Chondrocyte (in vitro differentiated cells): Measurements from ENCODE around the gene RASSF4. TPM values are rescaled to one million over a fixed set of nuclear protein-coding genes. Genes with fewer than 3 reads are reported as not detected.

Experiments
- DNase-seq: peaks from one replicate; pipeline ENCODE4 v3.0.0; 2021; ENCODE audit warnings: mixed read lengths, low spot score
- H3K27ac Mint-ChIP-seq: one replicate; pipeline ENCODE4 v1.8.0; 2021; ENCODE audit warnings: mild to moderate bottlenecking, moderate library complexity, mixed read lengths; ENCODE audit not compliant: unreplicated experiment
- H3K27me3 Mint-ChIP-seq: 2 replicates; pipeline ENCODE4 v1.8.0; 2021; ENCODE audit warnings: low read depth, mixed read lengths
- H3K36me3 Mint-ChIP-seq: 2 replicates; pipeline ENCODE4 v1.8.0; 2021; ENCODE audit warnings: low read depth, mixed read lengths
- H3K4me1 Mint-ChIP-seq: 2 replicates; pipeline ENCODE4 v1.8.0; 2021; ENCODE audit warnings: low read depth, mild to moderate bottlenecking, mixed read lengths
- H3K4me3 Mint-ChIP-seq: one replicate; pipeline ENCODE4 v1.8.0; 2021; ENCODE audit warnings: mild to moderate bottlenecking, moderate library complexity, mixed read lengths; ENCODE audit not compliant: unreplicated experiment
- H3K9me3 Mint-ChIP-seq: 2 replicates; pipeline ENCODE4 v1.8.0; 2021; ENCODE audit warnings: low read depth, mixed read lengths
- total RNA-seq: library from RNA; stranded (reverse); gene quantifications from 3 replicates; pipeline ENCODE4 v1.2.1, GENCODE V29; 2021
- TF ChIP-seq, protein P1 (sequence below): fragments of 200-600 bp; sonication (generic); IDR thresholded peaks from 2 replicates; pipeline ENCODE4 v1.5.0; 2021; ENCODE audit warnings: antibody characterized with exemption, mild to moderate bottlenecking, moderate library complexity

The RASSF4 gene
- total RNA-seq, 1 donor from 2014 or later, result 37.8 TPM

DNA sequence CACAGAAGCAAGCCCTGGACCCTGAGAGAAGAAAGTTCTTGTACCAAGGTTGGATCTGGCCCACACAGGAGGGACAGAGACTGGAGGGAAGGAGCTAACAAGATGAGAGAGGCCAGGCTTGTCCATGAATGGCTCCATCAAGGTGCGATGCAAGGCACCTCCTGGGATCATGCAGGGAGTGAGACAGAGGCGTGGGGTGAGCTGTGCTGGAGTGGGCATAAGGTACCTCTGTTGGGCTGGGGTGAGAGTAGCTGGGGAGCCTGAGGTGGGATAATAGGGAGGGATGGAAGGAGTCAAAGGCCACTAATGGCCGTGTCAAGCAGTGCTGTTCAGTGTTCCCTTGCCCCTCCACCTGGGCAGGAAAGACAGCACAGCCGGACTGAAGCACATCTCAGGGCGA lies 38.5 kb upstream of the RASSF4 start:
- no peak for DNase-seq
- Mint-ChIP-seq H3K27me3 (peaks cover 8% of the 10 kb centered on the region), H3K36me3 (peaks cover 4% of the 10 kb centered on the region), H3K9me3 (peaks cover 3% of the 10 kb centered on the region), H3K27ac (no peak overlapping the region), H3K4me1 (no peaks in the 10 kb centered on the region), H3K4me3 (no peak overlapping the region)
- TF ChIP-seq, protein P1, sequence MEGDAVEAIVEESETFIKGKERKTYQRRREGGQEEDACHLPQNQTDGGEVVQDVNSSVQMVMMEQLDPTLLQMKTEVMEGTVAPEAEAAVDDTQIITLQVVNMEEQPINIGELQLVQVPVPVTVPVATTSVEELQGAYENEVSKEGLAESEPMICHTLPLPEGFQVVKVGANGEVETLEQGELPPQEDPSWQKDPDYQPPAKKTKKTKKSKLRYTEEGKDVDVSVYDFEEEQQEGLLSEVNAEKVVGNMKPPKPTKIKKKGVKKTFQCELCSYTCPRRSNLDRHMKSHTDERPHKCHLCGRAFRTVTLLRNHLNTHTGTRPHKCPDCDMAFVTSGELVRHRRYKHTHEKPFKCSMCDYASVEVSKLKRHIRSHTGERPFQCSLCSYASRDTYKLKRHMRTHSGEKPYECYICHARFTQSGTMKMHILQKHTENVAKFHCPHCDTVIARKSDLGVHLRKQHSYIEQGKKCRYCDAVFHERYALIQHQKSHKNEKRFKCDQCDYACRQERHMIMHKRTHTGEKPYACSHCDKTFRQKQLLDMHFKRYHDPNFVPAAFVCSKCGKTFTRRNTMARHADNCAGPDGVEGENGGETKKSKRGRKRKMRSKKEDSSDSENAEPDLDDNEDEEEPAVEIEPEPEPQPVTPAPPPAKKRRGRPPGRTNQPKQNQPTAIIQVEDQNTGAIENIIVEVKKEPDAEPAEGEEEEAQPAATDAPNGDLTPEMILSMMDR, result no peak

DNA sequence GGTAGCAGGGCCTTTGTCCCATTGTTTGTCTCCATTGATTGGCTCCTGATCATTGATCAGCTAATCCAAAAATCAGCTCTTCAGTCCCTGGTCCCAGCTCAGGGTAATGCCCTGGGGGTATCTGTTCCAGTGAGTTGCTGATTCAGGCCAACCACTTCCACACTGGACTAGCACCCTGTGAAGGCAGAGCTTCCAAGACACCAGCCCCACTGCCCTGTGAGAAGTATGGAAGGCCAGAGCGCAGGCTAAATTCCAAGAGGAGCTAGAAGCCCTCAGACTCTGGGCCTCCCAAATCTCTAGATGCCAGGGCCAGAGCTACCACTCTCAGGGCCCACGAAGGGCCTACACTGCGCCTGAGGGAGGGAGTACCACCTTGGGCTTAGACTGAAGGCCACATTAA lies 38.1 kb upstream of the RASSF4 start:
- peaks cover 8% of the 10 kb centered on the region for H3K27me3 Mint-ChIP-seq
- no peak for DNase-seq
- H3K36me3 Mint-ChIP-seq, result peaks cover 4% of the 10 kb centered on the region
- TF ChIP-seq, protein P1, result no peak
- no peaks in the 10 kb centered on the region for H3K4me1 Mint-ChIP-seq
- peaks cover 3% of the 10 kb centered on the region for H3K9me3 Mint-ChIP-seq
- H3K27ac Mint-ChIP-seq, result no peak overlapping the region
- no peak overlapping the region for H3K4me3 Mint-ChIP-seq

DNA sequence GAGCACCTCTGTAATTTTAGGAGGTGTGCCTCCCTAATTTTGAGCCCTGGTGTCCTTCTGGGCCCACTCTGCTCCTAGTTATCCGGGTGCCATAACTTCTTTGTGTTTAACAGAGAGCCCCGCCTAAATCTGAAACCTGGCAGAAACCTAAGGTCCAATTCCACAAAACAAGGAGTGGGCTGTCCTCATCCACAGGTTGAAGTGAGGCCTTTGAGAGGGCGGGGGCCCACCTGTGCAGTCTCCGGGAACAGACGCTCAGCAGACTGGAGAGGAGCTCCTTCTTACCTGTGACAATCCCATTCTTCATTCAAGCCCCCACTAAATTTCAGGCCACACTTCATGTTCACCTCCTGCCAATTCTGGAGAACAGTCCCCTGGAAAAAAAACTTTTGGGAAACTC lies 37.6 kb upstream of the RASSF4 start:
- H3K9me3 Mint-ChIP-seq, result peaks cover 3% of the 10 kb centered on the region
- H3K4me1 Mint-ChIP-seq, result no peaks in the 10 kb centered on the region
- no peak for DNase-seq
- H3K36me3 Mint-ChIP-seq, result peaks cover 4% of the 10 kb centered on the region
- no peak overlapping the region for H3K27ac Mint-ChIP-seq
- TF ChIP-seq, protein P1, result no peak
- H3K27me3 Mint-ChIP-seq, result peaks cover 8% of the 10 kb centered on the region
- H3K4me3 Mint-ChIP-seq, result no peak overlapping the region

DNA sequence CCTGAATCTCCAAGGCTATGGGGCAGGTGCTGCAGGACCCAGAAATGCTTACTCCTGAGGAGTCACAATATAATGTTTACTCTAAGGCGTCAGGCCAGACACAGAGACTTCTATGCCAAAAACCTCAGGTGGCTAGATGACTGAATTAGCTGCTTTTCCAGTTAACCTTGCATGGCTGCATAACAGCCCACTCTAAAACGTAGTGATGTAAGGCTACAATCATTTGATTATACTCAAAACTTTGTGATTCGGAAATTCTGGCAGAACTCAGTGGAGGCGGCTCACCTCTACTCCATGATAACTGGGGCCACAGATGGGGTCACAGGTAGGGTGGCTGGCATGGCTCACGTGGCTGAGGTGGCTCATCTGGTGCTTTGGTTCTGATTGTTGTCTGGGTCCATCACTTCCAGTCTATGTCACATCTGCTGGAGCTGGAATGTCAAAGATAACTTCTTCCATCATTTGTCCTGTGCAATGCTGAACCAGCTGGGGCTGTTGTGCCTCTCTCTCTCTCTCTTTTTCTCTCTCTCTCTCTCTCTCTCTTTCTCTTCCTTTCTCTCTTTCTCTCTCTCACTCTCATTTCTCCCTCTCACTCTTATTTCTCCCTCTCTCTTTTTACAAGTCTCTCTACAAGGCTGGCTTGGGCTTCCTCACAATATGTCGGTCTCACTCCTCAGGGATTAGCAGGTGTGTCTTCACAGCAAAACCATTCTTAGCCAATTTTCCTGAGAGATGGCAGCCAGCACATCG lies 36.6 kb upstream of the RASSF4 start:
- peaks cover 2% of the 10 kb centered on the region for H3K36me3 Mint-ChIP-seq
- TF ChIP-seq, protein P1, result no peak
- no peak overlapping the region for H3K27ac Mint-ChIP-seq
- no peaks in the 10 kb centered on the region for H3K4me1 Mint-ChIP-seq
- H3K9me3 Mint-ChIP-seq, result peaks cover 3% of the 10 kb centered on the region
- no peak for DNase-seq
- no peak overlapping the region for H3K4me3 Mint-ChIP-seq
- peaks cover 6% of the 10 kb centered on the region for H3K27me3 Mint-ChIP-seq

DNA sequence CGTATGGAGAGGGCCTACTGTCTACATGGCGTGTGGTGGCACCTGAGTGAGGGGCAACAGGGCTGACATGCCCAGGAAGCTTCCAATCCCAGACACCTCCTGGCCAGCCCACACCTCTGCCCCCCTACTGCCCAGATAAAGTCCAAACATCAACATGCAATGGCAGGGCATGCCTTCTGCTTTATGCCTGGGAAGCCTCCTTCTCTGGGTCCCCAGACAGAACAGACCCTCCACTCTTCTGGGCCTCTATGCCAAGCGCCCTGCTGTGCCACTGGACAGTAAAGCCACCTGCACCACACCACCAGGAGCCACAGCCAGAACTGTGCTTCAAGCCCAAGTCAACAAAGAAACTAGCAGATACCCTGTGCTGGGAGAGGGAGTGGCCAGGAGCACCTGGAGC lies 36.0 kb upstream of the RASSF4 start:
- Mint-ChIP-seq H3K36me3 (peaks cover 2% of the 10 kb centered on the region), H3K27ac (no peak overlapping the region)

More for the DNA sequence above, 36.0 kb upstream of the RASSF4 start:
- no peaks in the 10 kb centered on the region for H3K4me1 Mint-ChIP-seq
- no peak for DNase-seq
- TF ChIP-seq, protein P1, result no peak
- peaks cover 7% of the 10 kb centered on the region for H3K27me3 Mint-ChIP-seq
- peaks cover 3% of the 10 kb centered on the region for H3K9me3 Mint-ChIP-seq
- no peak overlapping the region for H3K4me3 Mint-ChIP-seq
